ENCODE measurements around the gene FOXJ2.
"Not testable (repeated sequence)": the region's sequence is repeated elsewhere in the genome, so short reads cannot be mapped to it uniquely, and the experiment has no call there.

FOXJ2 gene

DNA sequence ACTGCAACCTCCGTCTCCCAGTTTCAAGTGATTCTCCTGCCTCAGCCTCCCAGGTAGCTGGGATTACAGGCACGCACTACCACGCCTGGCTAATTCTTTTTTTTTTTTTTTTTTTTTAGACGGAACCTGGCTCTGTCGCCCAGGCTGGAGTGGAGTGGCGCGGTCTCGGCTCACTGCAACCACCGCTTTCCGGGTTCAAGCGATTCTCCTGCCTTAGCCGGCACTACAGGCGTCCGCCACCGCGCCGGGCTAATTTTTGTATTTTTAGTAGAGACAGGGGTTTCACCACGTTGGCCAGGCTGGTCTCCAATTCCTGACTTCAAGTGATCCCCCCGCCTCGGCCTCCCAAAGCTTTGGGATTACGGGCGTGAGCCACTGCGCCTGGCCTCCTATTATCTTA lies 1.5 kb upstream of the FOXJ2 start:
- DNase-seq, result not testable (repeated sequence)

DNA sequence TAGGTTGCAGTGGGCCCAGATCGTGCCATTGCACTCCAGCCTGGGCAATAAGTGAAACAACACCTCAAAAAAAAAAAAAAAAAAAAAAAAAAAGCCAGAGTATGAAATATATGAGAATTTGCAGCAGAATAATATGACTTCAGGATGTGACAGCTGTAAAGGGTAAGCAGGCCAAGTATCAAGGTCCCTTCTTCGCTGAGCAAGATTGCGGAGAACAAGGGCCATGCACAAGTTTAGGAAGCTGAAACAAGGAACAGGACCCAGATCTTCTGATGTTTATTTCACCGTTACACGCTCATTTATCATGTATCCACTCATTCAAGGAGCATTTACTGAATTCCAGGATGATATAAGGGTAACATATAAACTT lies 659 bp upstream of the FOXJ2 start:
- no peak for DNase-seq

GRCh38 chr12:8033153-8034044 lies 883 bp downstream of the FOXJ2 start:
- DNase-seq, result peak; percentile 55

GRCh38 chr12:8034802-8035201 lies 2.3 kb downstream of the FOXJ2 start:
- no peak for DNase-seq

DNA sequence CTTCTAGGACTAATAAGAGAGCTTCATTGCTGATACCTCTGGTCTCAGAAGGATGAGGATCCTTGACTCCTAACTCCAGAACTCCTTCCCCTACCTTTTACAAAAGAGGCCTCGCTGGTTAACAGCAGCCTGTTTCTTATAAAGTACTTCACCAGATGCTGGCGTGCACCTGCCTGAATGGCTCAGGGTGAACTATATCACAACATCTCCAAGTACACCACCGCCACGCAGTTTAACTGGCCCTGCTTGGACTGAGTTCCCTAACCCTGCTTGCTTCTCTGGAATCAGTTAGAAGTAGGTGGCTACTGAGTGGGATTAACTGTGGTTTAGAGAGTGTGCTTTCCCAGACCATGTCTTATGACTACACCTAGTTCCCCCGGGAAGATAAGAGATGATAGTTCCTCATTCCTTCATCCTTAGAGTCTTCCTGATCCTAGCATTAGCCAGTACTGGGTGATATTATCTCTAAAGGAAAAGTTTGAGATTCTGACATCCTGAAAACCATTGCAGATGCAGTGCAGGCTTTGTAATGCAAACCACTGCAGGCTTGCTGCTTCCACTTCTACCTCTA lies 3.0 kb downstream of the FOXJ2 start:
- DNase-seq, result no peak

DNA sequence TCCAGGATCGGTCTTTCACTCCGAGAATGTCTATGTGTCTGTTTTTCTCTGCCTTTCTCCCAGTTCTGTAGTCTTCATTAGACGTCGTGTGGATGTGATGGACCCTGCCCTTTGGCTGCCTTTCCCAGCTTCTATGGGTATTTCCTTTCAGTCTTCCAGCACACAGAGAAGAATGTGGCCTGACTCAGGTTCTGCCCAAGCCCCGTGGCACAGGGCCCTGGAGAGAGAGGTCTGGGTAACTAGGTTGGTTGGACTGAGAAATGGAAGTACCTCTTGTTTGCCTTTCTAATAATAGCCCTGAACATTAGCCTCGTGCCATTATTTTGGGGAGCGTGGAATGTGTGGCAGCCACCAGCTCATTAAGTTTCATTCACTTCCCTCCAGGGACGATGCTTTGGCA lies 3.8 kb downstream of the FOXJ2 start:
- DNase-seq, result no peak

DNA sequence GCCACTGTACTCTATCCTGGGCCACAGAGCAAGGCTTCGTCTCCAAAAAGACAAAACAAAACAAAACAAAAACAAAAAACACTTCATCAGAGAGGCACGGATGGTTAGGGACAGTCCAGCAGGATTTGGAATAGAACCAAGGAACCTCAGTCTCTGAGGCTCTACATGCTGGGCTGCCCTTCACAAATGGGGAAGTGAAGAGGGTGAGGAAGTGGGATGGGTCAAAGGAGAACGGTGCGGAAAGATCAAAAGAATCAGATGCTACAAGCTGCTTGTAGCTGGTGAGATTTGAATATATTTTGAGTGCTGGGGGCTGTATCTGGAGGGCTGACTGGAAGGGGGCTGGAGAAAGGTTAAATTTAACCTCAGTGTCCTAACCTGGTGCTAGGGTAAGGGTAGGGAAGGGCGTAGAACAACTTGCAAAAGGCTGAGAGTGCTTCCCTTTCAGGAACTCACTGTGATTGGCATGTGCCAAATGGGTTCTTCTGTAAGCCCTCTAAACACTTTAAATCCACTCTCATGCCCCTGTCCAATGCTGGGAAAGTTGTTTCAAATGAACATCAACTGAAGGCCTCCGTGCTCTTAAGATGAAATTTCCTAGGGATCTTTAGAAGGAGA lies 4.6 kb downstream of the FOXJ2 start:
- DNase-seq, result no peak

GRCh38 chr12:8037947-8038346 lies 5.4 kb downstream of the FOXJ2 start:
- DNase-seq, result no peak

- peak; percentile 13 for DNase-seq
These were observed 6.2 kb downstream of the FOXJ2 start for GRCh38 chr12:8038659-8039114.

DNA sequence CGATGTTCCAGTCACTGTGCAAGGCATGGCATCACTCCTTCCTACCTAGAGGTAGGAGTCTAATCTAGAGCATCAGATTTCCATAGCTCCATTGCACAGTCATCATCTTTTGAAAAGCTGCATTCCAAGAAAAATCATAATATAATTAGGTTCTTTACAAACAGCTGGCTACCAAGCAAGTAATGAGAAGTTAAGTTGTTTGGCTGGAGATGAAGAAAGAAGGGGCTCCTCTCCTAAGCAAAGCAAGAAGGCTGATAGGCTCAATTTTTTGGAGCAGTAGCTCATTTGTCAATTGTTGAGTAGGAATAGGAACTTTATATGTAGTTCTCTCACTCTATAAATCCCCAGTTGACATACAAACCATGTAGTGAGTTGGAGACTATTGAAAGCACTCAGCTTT lies 8.3 kb downstream of the FOXJ2 start:
- no peak for DNase-seq

DNA sequence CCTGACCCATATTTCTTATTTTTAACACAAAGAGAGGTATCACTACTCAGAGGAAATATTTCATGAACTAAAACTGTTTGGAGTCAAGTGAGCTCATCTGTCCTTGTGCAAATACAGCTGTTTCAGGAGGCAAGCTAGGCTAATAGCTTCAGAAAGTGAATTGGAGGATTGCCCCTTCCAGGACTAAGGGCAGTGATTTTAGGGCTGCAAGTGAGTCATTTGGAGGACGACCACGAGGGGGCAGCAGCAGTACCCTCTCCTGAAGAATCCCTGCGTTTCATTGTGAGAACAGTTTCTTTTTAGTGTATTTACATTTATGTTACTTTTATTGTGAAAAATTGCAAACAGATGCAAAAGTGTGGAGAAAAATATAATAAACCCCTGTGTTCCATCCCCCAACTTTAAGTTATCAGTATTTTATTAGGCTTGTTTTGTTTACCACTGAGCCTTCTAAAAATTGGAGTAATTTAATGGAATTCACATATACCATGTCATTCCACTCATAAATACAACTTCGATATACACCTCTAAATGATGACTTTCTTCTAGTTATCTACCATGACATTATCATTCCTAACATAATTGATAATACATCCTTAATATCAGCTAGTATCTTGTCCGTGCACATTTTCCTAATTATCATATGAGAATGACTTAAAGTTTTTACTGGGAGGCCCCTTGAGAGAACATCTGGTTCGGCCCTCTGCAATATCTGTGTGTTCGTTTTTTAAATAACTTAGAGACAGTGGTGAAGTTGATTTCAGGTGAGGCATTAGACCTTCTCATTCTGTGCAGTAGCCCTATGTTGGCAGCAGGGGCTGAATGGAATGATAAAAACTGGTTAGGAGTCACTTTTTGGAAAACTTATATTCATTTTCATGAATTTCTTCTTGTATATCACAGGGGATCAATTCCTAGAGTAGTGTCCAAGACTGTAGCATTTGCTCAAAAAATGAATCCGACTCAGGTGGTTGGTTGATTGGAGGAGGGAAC lies 13.7 kb downstream of the FOXJ2 start:
- DNase-seq, result no peak

GRCh38 chr12:8047842-8048241 lies 15.3 kb downstream of the FOXJ2 start:
- no peak for DNase-seq

DNA sequence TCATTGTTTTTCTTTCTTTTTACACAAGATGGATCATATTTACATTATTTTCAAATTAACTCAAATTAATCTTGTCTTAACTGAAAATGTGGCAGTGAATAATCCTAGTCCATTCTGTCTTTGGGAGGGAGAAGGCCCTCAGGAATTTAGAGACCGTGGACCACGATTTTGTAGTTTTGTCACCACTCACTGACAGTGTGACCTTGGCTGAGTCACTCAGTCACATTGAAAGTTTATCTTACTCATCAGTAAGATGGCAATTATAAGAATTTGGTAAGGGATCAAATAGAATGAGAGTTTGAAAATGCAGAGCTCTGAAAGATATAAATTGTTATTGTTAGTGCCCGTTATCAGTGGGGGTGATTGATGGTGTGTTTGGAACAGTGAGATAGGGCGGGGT lies 16.4 kb downstream of the FOXJ2 start:
- DNase-seq, result no peak

DNA sequence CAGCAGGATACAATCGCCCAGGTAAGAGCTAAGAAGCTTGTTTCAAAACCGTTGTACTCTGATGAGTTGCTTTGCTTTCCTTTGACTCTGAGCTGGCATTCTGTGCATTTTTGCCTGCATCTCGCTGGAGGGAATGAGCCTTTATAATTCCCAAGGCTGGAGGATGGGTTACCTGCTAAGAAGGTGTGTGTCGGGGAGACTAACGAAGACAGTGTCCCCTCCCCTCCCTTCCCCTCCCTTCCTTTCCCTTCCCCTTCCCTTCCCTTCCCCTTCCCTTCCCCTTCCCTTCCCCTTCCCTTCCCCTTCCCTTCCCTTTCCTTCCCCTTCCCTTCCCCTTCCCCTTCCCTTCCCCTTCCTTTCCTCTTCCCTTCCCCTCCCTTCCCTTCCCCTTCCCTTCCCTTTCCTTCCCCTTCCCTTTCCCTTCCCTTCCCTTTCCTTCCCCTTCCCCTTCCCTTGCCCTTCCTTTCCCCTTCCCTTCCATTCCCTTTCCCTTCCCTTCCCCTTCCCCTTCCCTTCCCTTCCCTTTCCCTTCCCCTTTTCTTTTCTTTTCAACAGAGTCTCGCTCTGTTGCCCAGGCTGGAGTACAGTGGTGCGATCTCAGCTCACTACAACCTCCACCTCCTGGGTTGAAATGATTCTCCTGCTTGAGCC lies 18.2 kb downstream of the FOXJ2 start:
- no peak for DNase-seq

DNA sequence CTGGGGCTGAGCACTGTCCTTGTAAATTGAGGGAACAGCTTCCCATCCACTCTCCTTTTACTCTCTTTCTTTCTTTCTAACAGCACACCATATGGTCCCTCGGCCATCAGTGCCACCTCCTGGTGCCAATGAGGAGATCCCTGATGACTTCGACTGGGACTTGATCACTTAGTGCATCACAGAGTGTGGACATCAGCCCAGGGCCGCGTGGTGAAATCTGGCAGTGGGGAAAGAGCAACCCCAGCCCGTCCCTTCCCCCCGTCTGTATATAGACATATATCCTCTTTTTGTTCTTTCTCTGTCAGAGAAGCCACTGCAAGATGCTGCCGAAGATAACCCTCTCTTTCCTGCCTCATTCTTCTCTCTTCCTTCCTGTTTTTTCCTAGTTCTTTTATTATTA lies 20.2 kb downstream of the FOXJ2 start:
- DNase-seq, result no peak

DNA sequence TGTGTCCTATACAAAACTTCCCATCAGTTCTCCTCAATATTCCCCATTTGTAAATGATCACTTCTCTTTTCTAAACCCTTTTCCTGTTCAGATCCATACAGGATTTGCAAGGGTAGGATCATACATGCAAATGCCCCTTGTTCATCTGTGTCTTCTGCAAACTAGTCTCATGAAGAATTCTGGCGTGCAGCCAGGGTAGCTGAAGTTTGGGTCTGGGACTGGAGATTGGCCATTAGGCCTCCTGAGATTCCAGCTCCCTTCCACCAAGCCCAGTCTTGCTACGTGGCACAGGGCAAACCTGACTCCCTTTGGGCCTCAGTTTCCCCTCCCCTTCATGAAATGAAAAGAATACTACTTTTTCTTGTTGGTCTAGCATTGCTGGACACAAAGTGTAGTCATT lies 22.3 kb downstream of the FOXJ2 start:
- DNase-seq, result no peak

- DNase-seq, result no peak
These were observed 24.8 kb downstream of the FOXJ2 start for GRCh38 chr12:8057306-8057705.

DNA sequence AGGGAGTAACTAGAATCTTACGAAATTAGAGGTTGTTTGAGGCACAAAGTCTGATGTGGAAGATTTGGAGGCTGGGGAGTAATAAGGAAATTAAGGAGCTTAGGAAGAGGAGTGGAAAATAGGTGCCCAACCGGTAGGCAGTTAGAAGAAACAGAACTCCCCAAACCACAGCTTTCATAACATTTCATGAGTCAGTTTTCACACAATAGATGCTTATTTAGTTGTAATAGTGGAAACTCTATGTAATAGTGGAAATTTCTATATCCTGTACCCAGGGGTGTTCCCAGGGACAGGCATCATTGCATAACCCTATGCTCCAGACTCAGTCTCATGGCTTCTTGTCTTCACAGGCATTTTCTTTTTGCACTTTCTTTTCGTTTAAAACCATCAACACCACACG lies 25.3 kb downstream of the FOXJ2 start:
- DNase-seq, result no peak

DNA sequence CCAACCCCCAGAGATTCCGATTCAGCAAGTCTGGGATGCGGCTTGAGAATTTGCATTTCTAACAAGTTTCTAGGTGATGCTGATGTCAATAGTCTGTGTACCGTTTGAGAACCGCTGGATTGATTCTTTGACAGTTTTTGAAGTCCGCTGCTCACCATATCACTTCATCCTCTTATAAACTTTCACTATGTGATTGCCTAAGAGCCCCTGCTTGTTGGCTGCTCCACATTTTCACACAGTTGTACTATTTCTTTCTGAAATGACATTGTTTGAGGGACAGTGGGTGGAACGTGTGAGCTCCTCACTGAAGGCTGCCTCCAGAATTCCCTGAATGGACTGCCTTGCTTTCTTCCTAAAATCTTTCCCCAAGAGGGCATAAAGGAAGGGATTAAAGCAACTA lies 26.0 kb downstream of the FOXJ2 start:
- no peak for DNase-seq

GRCh38 chr12:8064131-8064530 lies 31.6 kb downstream of the FOXJ2 start:
- DNase-seq, result no peak

GRCh38 chr12:8065991-8066594 lies 33.6 kb downstream of the FOXJ2 start, which contains the start of gene C3AR1:
TSS of gene C3AR1 (minus strand) at chr12:8066359. CDS start at chr12:8060185, 6,174 bp downstream.
- no peak for DNase-seq

DNA sequence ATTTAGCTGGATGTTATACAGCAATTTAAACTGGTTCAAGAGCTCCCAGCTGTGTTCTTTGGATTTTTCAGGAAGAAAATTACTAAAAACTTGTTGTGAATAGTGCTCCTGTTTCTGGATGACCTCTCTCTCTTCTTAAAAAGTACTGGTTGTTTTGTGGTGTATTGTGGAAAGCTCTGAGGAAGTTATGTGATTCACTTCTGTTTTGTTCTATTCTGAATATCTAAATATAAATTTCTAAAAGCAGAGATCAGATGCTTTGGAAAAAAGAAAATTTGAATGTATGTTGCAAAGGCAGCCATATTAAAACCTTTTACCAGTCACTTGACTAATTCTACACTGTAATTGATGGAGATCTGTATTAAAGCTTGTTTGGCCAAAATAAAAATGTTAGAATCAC lies 37.1 kb downstream of the FOXJ2 start:
- no peak for DNase-seq
